Measurements from ENCODE around the gene LIPG. TPM values are rescaled to one million over a fixed set of nuclear protein-coding genes. Genes with fewer than 3 reads are reported as not detected.
"Not testable (repeated sequence)": the region's sequence is repeated elsewhere in the genome, so short reads cannot be mapped to it uniquely, and the experiment has no call there.

LIPG gene
- total RNA-seq, 8 experiments from 2014 or later = 9.2 to 37.9 (median 16.7) TPM

GRCh38 chr18:49565101-49565500 is 3.2 kb downstream of the LIPG start:
- in situ Hi-C loops (cut with MboI; ENCODE audit: low pct_unique_long_range_greater_than_20kb in 2 of 9, low sequenced_read_pairs in 9 of 9, unreplicated experiment in 9 of 9) = loop anchor here in 2 of 9 experiments (25.0 kb wide), 1 partner anchor 172 kb away; no protein-coding TSS in a partner anchor
- no peak overlapping the region for H3K4me3 ChIP-seq
- no peak overlapping the region for H3K27ac ChIP-seq
- ATAC-seq (replicated peaks in 6 of 8) = no peak
- WGBS, 10 experiments = 20 to 100% (median 63%) methylated on average over 1 to 8 of the region's 9 CpGs; no CpG with 5 or more reads in 1 of the 10 experiments
- peaks cover 19 to 27% of the 10 kb centered on the region in 2 donors for H3K4me1 ChIP-seq (replicated peaks in 1 of 2)

DNA sequence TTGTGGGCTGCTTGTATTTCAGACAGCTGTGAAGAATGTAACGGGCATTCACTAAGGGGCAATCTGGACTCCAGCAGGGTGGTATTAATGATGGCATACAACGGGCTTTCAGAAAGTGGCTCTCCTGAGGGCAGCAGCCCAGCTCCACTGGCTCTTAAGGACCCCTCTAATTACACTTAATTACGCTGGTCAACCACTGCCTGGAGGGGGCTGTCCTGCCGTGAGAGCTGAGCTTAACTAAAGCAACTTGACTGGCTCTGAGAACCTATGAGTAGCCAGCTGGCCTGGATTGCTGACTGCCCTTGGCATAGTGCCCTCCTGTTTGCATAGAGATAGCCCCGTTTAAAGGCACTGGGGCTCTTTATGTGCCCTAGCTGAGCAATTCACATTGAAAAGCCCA is 3.8 kb downstream of the LIPG start:
- no peak overlapping the region for H3K27ac ChIP-seq
- ATAC-seq (replicated peaks in 6 of 8) = peak in 3 of 8 experiments; percentile 6 to 47 (median 6)
- in situ Hi-C loops (cut with MboI; ENCODE audit: low pct_unique_long_range_greater_than_20kb in 2 of 9, low sequenced_read_pairs in 9 of 9, unreplicated experiment in 9 of 9) = loop anchor here in 2 of 9 experiments (25.0 kb wide), 1 partner anchor 172 kb away; no protein-coding TSS in a partner anchor
- no peak overlapping the region for H3K4me3 ChIP-seq
- 0 to 68% (median 22%) methylated on average over 1 to 5 of the region's 5 CpGs; no CpG with 5 or more reads in 4 of the 10 experiments for WGBS, 10 experiments
- peaks cover 19 to 27% of the 10 kb centered on the region in 2 donors for H3K4me1 ChIP-seq (replicated peaks in 1 of 2)

GRCh38 chr18:49566217-49566770 is 4.4 kb downstream of the LIPG start:
- in situ Hi-C loops (cut with MboI; ENCODE audit: low pct_unique_long_range_greater_than_20kb in 2 of 9, low sequenced_read_pairs in 9 of 9, unreplicated experiment in 9 of 9) = loop anchor here in 2 of 9 experiments (25.0 kb wide), 1 partner anchor 171 kb away; no protein-coding TSS in a partner anchor
- H3K4me1 ChIP-seq (replicated peaks in 1 of 2) = peaks cover 19 to 27% of the 10 kb centered on the region in 2 donors
- no peak overlapping the region for H3K27ac ChIP-seq
- no peak overlapping the region for H3K4me3 ChIP-seq
- no peak for ATAC-seq (replicated peaks in 6 of 8)
- 17 to 80% (median 55%) methylated on average over 1 to 3 of the region's 3 CpGs for WGBS, 10 experiments

GRCh38 chr18:49566985-49567384 is 5.1 kb downstream of the LIPG start:
- in situ Hi-C loops (cut with MboI; ENCODE audit: low pct_unique_long_range_greater_than_20kb in 2 of 9, low sequenced_read_pairs in 9 of 9, unreplicated experiment in 9 of 9) = loop anchor here in 2 of 9 experiments (25.0 kb wide), 1 partner anchor 170 kb away; no protein-coding TSS in a partner anchor
- no peak overlapping the region for H3K27ac ChIP-seq
- ATAC-seq (replicated peaks in 6 of 8) = no peak
- no peak overlapping the region for H3K4me3 ChIP-seq
- 43 to 80% (median 58%) methylated on average over 1 to 2 of the region's 2 CpGs; no CpG with 5 or more reads in 5 of the 10 experiments for WGBS, 10 experiments
- H3K4me1 ChIP-seq (replicated peaks in 1 of 2) = peaks cover 19 to 27% of the 10 kb centered on the region in 2 donors

DNA sequence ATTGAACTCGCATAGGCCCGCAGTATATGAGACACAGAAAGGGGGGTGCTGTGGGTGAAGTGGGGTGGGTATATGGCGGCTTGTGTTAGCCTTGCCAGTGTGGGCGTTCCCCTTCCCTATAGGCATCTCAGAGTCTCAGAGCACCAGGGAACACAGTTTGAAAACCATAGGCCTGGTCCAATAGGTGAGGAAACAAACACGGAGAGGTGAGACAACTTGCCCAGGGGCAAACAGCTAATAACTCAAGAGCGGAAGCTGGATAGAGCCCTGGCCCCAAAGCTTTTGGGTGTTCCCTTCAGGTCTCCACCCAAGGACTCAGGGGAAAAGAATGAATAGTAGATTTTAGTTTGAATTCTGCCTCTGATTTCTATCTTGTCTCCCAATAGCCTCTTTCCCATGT is 7.9 kb downstream of the LIPG start:
- in situ Hi-C loops (cut with MboI; ENCODE audit: low pct_unique_long_range_greater_than_20kb in 2 of 9, low sequenced_read_pairs in 9 of 9, unreplicated experiment in 9 of 9) = loop anchor here in 2 of 9 experiments (25.0 kb wide), 1 partner anchor 168 kb away; no protein-coding TSS in a partner anchor
- peaks cover 22 to 38% of the 10 kb centered on the region in 2 donors for H3K4me1 ChIP-seq (replicated peaks in 1 of 2)
- H3K4me3 ChIP-seq = no peak overlapping the region
- ATAC-seq (replicated peaks in 6 of 8) = peak in 2 of 8 experiments; percentile 38 to 59
- H3K27ac ChIP-seq = no peak overlapping the region
- WGBS, 10 experiments = 42 to 98% (median 81%) methylated on average over 2 to 5 of the region's 6 CpGs; no CpG with 5 or more reads in 6 of the 10 experiments

GRCh38 chr18:49570836-49571235 is 9.0 kb downstream of the LIPG start:
- H3K4me3 ChIP-seq = no peak overlapping the region
- peaks cover 12 to 30% of the 10 kb centered on the region in 2 donors for H3K4me1 ChIP-seq (replicated peaks in 1 of 2)
- in situ Hi-C loops (cut with MboI; ENCODE audit: low pct_unique_long_range_greater_than_20kb in 2 of 9, low sequenced_read_pairs in 9 of 9, unreplicated experiment in 9 of 9) = loop anchor here in 2 of 9 experiments (25.0 kb wide), 1 partner anchor 166 kb away; no protein-coding TSS in a partner anchor
- 17 to 90% (median 71%) methylated on average over 1 to 4 of the region's 5 CpGs; no CpG with 5 or more reads in 1 of the 10 experiments for WGBS, 10 experiments
- ATAC-seq (replicated peaks in 6 of 8) = no peak
- no peak overlapping the region for H3K27ac ChIP-seq

DNA sequence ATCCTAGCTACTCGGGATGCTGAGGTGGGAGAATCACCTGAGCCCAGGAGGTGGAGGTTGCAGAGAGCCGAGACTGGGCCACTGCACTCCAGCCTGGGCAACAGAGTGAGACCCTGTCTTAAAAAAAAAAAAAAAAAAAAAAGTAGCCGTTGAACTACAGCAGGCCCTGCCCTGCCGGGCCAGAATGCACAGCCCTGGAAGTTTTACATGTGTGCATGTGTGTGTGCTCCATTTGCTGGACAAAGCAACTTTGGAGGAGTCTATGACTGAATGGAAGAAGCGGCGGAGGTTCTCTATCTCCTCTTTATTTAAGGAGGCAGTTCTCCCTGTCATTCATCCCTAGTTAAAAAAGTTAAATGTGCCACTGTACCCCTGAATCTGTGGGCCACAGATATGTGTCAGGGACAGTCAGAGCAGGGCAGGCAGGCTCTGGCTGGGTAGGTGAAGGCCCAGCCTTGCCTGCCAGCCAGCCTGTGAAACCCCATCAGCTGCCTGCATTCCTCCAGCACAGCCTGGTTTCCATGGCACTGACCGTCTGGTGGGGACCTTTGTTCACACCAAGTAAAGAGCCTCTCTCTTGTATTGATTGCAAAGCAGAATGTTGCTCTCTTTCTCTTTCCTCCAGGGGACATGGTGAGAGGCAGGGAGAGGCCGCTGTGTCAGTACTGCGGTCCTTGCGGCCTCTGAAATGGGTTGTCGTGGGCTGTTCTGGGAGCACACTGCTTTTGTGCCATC is 10.9 kb downstream of the LIPG start:
- ATAC-seq (replicated peaks in 6 of 8) = peak in 5 of 8 experiments; percentile 99
- Histone ChIP-seq H3K4me3 (no peak overlapping the region), H3K27ac (peak overlapping the region in 1 of 2 donors; percentile 71), H3K4me1 (replicated peaks in 1 of 2) (peaks cover 3 to 18% of the 10 kb centered on the region in 2 donors)
- in situ Hi-C loops (cut with MboI; ENCODE audit: low pct_unique_long_range_greater_than_20kb in 2 of 9, low sequenced_read_pairs in 9 of 9, unreplicated experiment in 9 of 9) = loop anchor here in 2 of 9 experiments (25.0 kb wide), 1 partner anchor 165 kb away; no protein-coding TSS in a partner anchor
- 20 to 60% (median 51%) methylated on average over 1 to 10 of the region's 11 CpGs; no CpG with 5 or more reads in 2 of the 10 experiments for WGBS, 10 experiments

GRCh38 chr18:49573835-49574234 is 12.0 kb downstream of the LIPG start:
- Histone ChIP-seq H3K4me1 (replicated peaks in 1 of 2) (peaks cover 3 to 18% of the 10 kb centered on the region in 2 donors), H3K27ac (no peak overlapping the region), H3K4me3 (no peak overlapping the region)
- WGBS, 10 experiments = 20 to 100% (median 80%) methylated on average over 1 to 2 of the region's 2 CpGs
- in situ Hi-C loops (cut with MboI; ENCODE audit: low pct_unique_long_range_greater_than_20kb in 2 of 9, low sequenced_read_pairs in 9 of 9, unreplicated experiment in 9 of 9) = loop anchor here in 2 of 9 experiments (25.0 kb wide), 1 partner anchor 163 kb away; no protein-coding TSS in a partner anchor
- no peak for ATAC-seq (replicated peaks in 6 of 8)

- H3K4me1 ChIP-seq (replicated peaks in 1 of 2); in situ Hi-C loops (cut with MboI; ENCODE audit: low pct_unique_long_range_greater_than_20kb in 2 of 9, low sequenced_read_pairs in 9 of 9, unreplicated experiment in 9 of 9); H3K27ac ChIP-seq; ATAC-seq (replicated peaks in 6 of 8); H3K4me3 ChIP-seq: not testable (repeated sequence)
- WGBS, 10 experiments = 71 to 100% (median 86%) methylated on average over 1 of the region's 2 CpGs; no CpG with 5 or more reads in 7 of the 10 experiments
These were observed 17.2 kb downstream of the LIPG start for GRCh38 chr18:49579041-49579440.

DNA sequence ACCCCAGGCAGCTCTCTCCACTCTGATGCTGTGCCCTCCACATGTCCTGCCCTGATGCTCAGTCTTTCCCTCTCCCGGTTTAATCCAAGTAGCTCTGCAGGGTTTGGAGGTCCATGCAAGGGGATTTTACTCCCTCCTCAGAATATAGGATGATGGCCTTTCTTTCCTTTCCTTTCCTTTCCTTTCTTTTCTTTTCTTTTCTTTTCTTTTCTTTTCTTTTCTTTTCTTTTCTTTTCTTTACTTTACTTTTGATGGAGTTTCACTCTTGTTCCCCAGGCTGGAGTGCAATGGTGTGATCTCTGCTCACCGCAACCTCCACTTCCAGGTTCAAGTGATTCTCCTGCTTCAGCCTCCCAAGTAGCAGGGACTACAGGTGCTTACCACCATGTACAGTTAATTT is 17.7 kb downstream of the LIPG start:
- H3K4me3 ChIP-seq; H3K4me1 ChIP-seq (replicated peaks in 1 of 2); H3K27ac ChIP-seq; in situ Hi-C loops (cut with MboI; ENCODE audit: low pct_unique_long_range_greater_than_20kb in 2 of 9, low sequenced_read_pairs in 9 of 9, unreplicated experiment in 9 of 9); ATAC-seq (replicated peaks in 6 of 8): not testable (repeated sequence)
- WGBS, 10 experiments = 69 to 100% (median 100%) methylated on average over 1 to 2 of the region's 2 CpGs; no CpG with 5 or more reads in 1 of the 10 experiments

DNA sequence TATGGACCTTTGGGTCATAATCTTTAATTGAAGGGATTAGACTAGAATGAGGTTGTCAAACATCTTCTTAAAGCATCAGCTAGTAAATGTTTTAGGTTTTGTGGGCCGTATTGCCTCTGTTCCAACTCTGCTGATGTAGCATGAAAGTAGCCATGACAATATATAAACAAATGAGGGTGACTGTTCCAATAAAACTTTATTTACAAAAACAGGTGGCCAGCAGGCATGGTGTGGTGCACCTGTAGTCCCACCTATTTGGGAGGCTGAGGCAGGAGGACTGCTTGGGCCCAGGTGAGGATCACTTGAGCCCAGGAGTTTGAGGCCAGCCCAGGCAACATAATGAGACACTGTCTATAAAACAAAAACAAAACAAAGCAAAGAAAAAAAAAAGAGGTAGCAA is 18.4 kb downstream of the LIPG start:
- Histone ChIP-seq H3K4me1 (replicated peaks in 1 of 2) (peaks cover 0 to 10% of the 10 kb centered on the region in 2 donors), H3K4me3 (no peak overlapping the region), H3K27ac (no peak overlapping the region)
- 43 to 100% (median 100%) methylated on average over 1 of the region's 1 CpG; no CpG with 5 or more reads in 3 of the 10 experiments for WGBS, 10 experiments
- ATAC-seq (replicated peaks in 6 of 8) = no peak
- in situ Hi-C loops (cut with MboI; ENCODE audit: low pct_unique_long_range_greater_than_20kb in 2 of 9, low sequenced_read_pairs in 9 of 9, unreplicated experiment in 9 of 9) = no loop called here

- ATAC-seq (replicated peaks in 6 of 8) = no peak
- Histone ChIP-seq H3K4me3 (no peak overlapping the region), H3K4me1 (replicated peaks in 1 of 2) (peaks cover 0 to 10% of the 10 kb centered on the region in 2 donors), H3K27ac (no peak overlapping the region)
- 50 to 100% (median 87%) methylated on average over 1 to 5 of the region's 7 CpGs; no CpG with 5 or more reads in 4 of the 10 experiments for WGBS, 10 experiments
- in situ Hi-C loops (cut with MboI; ENCODE audit: low pct_unique_long_range_greater_than_20kb in 2 of 9, low sequenced_read_pairs in 9 of 9, unreplicated experiment in 9 of 9) = no loop called here
These were observed 19.5 kb downstream of the LIPG start for GRCh38 chr18:49581371-49581770.

GRCh38 chr18:49582579-49582978 is 20.7 kb downstream of the LIPG start:
- ATAC-seq (replicated peaks in 6 of 8) = peak in 6 of 8 experiments; percentile 15 to 94 (median 48)
- 24 to 94% (median 83%) methylated on average over 2 to 6 of the region's 8 CpGs; no CpG with 5 or more reads in 3 of the 10 experiments for WGBS, 10 experiments
- in situ Hi-C loops (cut with MboI; ENCODE audit: low pct_unique_long_range_greater_than_20kb in 2 of 9, low sequenced_read_pairs in 9 of 9, unreplicated experiment in 9 of 9) = no loop called here

More at GRCh38 chr18:49582579-49582978, 20.7 kb downstream of the LIPG start:
- peaks cover 0 to 10% of the 10 kb centered on the region in 2 donors for H3K4me1 ChIP-seq (replicated peaks in 1 of 2)
- no peak overlapping the region for H3K4me3 ChIP-seq
- no peak overlapping the region for H3K27ac ChIP-seq
